NCI-H748 treated with DMSO at 0.1 percent for 48 hours (cell line): Measurements from ENCODE around the gene CUBN.

Experiments
- DNase-seq: peaks from one replicate; lab custom pipeline; 2025; lab: John Stamatoyannopoulos, UW

Gene CUBN

DNA sequence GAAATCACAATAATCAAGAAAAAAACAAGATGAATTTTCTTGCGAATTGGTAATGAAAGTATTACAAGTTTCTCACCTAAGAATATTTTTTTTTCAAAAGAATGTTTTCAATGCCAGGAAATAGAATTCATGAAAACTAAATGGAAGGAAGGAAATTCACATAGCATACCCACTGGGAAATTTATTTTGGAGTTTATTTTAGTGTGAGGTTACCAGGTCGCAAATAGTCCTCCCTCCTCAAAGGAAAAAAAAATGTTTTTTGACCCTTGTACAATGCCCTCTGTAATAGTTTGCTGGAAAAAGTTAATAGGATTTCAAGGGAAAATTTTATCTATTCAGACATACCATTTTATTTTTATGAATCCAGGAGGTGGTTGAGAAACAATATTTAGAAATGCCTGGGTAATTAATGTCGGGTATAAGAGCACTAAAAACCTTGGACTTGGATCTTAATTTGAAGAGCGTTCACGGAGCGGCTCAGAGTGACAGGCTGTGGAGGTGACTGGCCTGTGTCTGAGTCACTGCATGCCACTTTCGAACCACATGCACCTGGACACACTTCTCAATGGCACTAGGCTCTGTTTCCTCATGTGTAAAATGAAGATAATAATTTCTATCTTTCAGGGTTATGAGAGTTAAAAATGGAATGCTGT lies 28.2 kb downstream of the CUBN start:
- no peak for DNase-seq

DNA sequence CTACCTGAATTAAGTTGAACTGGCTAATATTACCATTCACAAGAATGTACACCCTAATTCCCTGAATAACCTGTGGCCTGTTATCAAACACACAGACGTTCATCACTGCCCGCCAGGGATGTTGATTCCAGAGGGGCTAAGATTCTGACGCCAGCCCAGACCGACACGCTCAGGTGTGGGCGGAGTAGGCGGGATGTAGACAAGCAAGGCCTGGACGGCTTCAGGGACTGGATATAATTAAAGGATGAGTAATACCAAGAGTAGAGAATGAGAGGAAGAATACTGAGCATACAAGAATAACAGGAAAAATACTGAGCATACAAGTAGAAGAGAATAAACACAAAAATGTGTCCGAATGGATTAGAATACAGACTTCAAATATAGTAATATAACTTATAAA lies 29.0 kb downstream of the CUBN start:
- DNase-seq = no peak

DNA sequence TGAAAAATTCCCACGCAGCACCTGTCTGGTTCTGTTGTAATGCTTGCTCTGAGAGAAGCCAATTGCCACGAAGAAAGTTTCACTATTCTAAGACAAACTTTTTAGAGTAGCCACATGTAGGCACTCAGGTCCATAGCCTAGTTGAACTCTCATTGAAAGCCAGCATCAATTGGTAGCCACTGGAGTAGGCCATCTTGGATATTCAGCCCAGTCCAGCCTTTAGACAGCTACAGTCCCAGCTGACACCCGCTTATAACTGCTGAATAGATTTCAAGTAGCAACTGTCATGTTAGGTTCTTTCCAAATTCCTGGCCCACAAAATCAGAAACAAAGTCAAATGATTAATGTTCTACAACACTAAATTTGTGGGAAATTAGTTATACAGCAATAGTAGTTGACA lies 31.6 kb downstream of the CUBN start:
- no peak for DNase-seq

DNA sequence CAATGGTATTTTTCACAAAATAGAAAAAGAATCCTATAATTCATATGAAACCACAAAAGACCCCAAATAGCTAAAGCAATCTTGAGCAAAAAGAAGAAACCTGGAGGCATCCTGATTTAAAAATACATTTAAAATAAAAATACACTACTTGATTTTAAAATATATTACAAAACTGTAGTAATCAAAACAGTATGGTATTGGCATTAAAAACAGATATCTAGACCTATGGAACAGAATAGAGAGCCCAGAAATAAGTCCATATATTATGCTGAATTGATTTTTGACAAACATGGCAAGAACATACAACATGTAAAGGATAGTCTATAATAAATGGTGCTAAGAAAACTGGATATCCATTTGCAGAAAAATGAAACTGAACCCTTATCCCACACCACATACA lies 34.8 kb downstream of the CUBN start:
- no peak for DNase-seq

DNA sequence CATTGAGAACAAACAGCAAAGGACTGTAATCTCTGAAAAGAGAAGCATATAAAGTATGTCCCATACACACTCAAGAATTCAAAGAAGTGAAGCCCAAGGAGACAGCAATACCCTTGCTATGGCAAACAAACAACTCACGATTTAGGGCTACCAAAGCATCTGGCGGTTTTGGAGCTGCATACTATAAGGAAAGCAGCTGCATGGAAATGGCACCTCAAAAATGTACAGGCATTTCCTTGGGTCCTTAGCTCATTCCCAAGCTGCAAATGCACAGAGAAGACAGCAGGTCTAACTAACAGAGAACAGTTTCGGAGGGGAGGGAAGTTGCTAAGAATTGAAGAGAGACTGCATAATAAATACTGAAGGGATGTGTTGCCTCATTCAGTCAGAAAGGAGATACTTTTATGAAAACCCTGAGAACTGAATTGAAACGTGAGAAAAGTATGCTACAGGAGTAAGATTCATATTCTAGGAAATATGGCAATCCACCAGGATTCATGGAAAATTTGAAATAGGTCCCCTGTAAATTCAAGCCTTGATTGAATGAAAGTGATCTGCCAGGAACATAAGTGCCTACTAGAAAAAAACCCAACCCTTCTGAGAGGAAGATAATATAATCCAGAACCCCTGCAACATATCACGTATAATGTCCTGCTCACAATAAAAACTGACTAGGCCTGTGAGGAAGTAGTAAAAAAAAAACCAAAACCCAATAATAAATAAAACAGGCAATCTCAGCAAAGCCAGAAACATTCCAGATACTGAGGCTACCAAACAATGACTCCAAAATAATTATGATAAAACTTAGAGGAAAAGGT lies 36.4 kb downstream of the CUBN start:
- DNase-seq = no peak

DNA sequence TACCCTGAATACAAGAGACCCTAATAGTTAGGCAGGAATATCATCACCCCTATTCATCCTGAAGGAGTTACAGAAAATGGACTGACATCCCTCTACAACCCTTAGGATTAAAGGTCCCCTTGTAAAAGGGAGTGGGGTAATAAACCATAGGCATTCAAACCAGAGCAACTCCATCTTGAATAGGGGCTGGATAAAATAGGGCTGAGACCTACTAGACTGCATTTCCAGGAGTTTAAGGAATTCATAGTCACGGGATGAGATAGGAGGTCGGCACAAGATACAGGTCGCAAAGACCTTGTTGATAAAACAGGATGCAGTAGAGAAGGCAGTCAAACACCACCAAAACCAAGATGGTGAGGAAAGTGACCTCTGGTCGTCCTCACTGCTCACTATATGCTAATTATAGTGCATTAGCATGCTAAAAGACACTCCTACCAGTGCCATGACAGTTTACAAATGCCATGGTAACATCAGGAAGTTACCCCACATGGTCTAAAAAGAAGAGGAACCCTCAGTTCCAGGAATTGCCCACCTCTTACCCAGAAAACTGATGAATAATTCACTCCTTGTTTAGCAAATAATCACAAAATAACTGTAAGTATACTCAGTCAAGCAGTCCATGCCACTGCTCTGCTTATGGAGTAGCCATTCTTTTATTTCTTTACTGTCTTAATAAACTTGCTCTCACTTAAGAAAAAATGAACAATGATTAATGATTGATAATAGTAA lies 37.2 kb downstream of the CUBN start:
- no peak for DNase-seq

DNA sequence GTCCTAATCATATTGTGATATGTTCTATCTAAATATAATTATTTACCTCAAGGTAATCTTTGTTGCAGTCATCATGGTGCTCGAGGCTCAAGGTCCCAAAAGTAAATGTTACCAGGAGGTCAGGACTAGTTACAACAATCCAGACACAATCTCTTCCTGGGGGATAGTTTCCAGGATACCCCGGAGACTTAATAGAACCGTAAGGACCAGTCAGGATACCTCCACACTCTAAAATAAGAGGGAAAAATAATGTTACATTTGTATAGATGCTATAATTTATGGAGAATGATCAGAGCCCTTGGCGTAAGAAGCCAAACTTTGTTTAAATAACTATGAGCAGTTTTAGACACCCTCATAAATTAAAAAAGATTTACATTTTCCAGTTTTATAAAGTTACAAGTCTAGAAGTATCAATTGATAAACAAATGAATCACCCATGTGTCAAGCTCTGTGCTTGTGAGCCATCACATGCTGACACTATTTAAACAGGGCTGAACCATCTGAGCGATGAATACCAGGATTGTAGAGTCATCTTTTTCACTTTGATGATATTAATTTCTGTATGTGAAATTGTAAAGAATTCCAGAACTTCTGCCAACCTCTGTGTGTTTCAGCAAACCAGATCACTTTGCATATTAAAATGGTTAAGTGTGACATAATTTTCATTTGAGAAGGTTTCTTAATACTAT lies 41.3 kb downstream of the CUBN start:
- no peak for DNase-seq

DNA sequence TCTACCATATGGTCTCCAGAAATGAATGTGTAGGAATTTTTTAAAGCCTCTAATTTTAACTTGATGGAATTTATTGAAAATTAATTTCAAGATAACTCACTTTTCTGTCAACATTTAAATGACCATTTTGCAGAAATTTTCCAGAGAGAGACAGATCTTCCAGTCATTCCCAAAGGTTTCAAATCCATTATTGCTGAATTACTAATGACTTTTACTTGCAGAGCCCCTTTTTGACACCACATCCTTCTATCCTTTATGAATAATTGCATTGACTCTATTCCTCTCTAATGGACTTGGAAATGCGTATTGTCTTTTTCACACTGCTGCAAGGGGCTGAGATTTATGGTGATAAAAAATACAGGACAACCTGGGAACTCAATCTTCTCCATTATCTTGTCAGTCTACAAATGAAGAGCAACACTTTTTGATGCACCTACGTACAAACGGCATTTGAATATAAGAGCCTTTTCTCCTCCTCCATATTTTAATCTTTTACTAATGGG lies 42.7 kb downstream of the CUBN start:
- no peak for DNase-seq

DNA sequence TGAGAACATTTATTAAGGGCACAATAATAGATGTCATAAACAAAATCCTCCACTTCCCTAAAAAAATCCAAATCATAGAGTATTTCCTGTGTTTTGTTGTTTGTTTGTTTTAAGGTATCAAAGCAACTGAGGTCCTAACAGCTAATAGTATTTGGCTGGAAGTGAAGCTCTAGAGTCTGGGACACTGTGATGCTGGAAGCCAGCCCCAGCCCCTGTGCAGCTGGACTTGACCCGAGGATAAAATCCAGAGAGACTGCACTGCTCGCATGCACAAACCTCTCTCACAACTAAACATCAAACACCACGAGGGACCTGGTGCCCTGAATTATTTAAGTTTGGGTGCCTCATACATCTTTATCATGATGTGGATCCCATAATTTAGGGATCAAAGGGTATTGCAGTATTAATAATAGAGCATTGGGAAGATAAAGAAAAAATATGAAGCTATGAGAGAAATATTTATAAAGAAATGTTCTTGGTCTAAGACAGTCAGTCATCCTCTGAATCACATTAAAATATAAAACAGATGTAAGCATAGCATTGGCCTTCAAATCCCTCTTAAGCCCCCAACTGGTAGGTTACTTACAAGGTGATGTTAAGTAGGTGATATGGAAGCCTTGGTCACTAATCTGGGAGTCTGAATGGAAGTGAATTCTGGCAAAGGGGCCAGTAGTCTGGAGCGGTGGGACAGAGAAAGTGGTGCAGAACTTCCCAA lies 44.4 kb downstream of the CUBN start:
- DNase-seq = no peak

DNA sequence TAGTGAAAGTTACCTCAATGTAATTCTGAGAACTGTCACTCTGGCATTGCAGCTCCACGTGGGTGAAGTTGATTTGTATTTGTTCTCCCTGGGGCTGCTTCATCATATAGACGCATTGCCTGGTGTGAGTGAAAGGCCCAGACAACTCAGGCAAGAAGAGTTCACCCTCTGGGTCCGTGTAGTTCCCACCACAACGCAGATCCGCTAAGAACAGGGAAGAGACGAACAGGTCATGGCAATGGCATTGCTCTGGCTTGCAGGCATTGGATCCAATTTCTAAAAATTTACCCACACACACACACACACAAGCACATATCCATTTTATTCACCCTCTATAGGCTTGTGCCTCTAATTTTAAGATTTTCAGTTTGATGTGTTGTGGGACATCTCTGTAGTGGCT lies 45.4 kb downstream of the CUBN start:
- no peak for DNase-seq

DNA sequence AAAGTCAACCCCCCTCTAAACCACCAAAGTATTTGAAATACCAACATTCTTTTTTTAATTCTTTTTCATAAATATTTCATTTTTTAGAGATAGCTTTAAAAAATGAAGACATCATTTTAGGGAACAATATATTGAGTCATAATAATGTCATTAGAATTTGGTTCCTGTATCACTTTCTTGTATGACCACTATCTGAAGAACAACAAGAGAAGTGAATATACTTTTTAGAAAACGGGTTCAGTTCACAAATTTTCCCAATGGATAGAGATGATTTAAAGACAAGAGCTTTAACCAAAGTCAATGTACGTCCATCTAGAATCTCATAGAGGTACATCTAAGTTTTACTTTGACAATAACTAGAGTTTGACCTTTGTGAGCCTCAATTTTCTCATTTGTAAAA lies 48.2 kb downstream of the CUBN start:
- no peak for DNase-seq

DNA sequence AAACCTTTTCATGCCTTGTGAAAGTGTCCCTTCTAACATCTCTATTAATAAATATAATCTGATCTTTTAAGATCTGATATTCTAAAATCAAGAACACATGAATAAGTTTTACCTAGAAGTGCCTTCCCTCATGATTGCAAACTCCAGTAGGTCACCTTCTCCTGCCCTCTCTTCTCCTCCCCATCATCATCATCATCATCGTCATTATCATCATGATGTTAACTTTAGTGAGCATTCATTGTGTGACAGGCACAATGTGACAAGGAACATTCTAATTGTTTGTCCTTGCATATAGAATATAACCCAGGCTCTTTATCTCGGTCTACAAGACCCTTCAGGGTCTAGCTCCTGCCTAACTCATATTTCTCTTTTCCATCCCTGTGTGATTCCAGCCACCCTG lies 51.7 kb downstream of the CUBN start:
- no peak for DNase-seq

DNA sequence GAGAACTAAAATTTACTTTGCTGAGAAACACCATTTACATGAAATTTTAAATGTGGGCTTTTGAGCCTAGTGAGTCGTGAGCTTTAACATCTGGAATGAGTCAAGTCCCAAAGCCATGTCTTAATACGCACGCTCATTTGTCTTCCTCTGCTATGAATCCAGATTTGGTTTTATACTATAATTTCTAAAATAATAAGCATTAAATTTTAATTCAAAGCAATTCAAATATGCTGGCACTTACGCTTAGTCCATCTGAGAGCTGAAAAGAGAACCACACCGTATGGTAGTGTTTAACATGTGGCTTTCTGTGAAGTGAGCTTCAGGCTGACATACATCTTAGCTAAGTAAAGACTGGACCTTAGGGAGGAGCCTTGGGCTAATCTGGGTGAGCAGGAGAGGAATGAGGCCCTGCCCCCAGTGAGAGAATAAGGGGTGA lies 52.2 kb downstream of the CUBN start:
- no peak for DNase-seq

DNA sequence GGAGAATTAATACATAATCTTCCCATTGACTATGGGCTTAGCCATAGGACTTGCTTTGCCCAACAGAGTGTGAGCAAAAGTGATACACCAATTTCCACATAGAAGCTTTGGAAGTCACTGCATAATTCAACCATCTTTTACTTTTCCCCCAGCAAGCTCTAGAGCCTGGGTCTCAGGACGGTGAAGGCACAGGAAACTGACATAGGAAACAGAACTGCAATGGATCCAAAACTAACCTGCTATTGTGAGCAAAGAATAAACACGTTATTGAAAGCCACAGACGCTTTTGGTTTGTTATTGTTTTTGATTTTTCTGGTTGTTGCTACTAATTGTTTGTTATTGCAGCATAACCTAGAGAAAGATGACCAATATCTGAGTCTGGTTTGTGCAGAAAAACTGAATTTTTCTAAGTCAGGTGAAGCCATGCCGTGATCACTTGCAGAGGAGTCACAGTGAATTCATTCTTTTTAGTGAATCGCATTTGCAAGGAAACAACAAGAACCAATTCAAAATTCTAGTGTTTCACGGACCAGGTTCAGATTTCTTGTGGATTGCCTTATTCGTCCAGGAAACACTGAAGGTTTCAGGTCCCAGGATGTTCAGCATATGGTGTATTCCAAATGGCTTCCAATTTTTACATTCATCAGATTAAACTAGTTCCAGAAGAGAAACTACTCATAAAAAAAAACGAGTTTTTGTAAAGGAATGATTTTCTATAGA lies 52.8 kb downstream of the CUBN start:
- no peak for DNase-seq

DNA sequence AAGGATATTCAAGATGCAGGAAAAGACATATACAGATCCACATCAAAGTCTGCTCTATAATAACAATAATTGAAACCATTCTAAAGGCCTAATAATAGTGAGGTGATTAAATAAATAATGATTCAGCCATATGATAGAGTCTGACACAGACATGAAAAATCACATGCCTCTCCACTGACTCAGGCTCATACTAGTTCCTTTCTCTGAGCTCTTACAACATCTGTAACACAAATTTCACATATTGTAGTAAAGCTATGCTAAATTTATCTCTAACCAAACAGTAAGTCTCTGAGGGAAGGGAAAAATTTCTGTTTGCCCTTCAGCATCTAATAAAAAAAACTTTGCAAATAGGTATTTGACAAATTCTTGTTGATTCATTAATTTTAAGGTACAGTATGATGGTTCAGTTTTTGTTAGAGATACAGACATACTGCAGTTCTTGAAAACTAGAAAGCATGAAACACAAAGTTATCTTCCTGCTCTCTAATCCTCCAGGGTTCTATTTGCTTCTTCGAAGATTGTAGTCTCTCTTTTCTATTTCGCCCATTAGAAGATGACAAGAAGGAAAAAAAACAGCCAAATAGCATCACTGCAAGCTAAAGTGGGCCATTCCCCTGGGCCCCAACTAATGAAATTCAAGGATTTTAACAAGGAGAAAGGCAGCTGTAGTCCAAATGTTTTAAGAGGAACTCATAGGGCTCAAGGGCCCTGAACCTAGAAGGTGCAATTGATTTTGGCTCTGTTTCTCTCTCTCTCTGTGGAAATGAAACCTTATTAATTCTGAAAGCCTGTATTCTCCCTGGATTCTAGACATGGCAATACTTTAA lies 53.9 kb downstream of the CUBN start:
- no peak for DNase-seq

DNA sequence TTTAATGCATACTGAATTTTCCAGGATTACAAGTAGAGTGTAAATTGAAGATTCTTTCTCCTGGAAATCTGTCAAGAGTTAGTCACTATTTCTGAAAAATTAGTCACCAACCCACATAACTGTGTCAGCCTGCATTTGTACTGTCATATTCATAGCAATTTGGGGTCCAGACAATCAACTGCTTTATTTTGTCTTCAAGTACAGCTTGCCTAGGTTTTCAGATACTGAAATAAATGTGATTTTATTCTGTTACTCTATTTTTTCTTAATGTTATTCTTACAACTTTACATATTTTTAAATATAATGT lies 55.1 kb downstream of the CUBN start:
- no peak for DNase-seq

DNA sequence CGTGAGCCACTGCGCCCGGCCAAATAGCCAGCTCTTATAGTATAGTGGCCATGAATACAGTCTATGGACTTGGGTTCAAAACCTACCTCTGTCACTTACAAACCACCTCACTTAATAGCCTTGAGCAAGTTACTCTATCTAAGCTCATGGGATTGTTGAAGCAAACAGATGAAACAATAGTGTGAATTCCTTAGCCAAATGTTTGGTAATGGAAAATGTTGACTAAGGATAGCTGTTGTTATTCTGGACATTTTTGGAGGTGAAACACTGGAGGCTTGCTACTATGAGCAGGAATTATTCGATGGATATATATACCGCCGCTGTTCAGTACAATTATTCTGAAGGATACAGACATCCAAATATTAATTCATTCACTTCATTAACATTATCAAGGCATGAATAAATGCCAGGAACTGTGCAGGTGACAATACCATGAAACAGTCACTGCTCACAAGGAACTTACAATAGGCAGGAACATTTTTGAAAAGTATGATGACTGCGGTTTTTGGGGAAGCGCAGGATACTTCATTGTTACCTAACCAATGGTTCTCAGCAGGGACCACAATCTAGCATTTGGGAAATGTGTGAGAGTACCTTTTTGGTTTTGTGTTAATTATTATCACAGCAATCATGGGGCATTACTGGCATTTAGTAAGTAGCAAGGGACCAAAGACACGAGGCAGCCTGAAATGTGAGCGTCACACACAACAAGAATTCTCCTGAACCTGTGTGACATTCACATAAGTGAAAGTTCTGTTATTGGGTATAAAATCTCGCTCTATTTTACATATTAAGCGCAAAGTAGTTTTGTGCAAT lies 55.7 kb downstream of the CUBN start:
- DNase-seq = no peak

DNA sequence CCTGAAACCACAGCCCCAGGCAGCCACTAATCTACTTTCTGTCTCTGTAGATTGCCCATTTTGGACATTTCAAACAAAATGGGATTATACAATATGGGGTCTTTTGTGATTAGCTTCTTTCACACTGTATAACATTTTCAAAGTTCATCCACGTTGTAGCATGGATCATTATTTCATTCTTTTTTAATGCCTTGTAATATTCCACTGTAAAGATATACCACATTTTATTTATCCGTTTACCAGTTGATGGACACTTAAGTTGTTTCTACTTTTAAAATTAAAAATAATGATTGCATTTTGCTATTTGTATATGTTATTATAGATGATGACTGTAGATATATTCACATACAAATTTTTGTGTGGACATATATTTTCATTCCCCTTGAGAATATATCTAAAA lies 60.7 kb downstream of the CUBN start:
- DNase-seq = no peak
